NCI-H146 treated with DMSO at 0.1 percent for 48 hours (cell line): Measurements from ENCODE around the gene FBXW2.

Experiments used
- DNase-seq: peaks from one replicate; lab custom pipeline; 2025; ENCODE audit not compliant: unreplicated experiment; lab: John Stamatoyannopoulos, UW

The FBXW2 gene

GRCh38 chr9:120745278-120745677 is 47.9 kb downstream of the FBXW2 start:
- no peak for DNase-seq

GRCh38 chr9:120742951-120743416 is 50.2 kb downstream of the FBXW2 start:
- peak; percentile 8 for DNase-seq

- no peak for DNase-seq
These were observed 51.5 kb downstream of the FBXW2 start for GRCh38 chr9:120741701-120742100.

GRCh38 chr9:120741191-120741590 is 52.0 kb downstream of the FBXW2 start:
- DNase-seq: no peak

- no peak for DNase-seq
These were observed 53.1 kb downstream of the FBXW2 start for GRCh38 chr9:120740132-120740531.

GRCh38 chr9:120737416-120738165 is 55.6 kb downstream of the FBXW2 start:
- DNase-seq: no peak

GRCh38 chr9:120736881-120737280 is 56.3 kb downstream of the FBXW2 start:
- no peak for DNase-seq

GRCh38 chr9:120735415-120736126 is 57.6 kb downstream of the FBXW2 start:
- DNase-seq: no peak

- DNase-seq: no peak
These were observed 58.4 kb downstream of the FBXW2 start for GRCh38 chr9:120734607-120735410.

- DNase-seq: no peak
These were observed 60.0 kb downstream of the FBXW2 start for GRCh38 chr9:120733190-120733589.

- DNase-seq: no peak
These were observed 62.3 kb downstream of the FBXW2 start for GRCh38 chr9:120730654-120731514.

- no peak for DNase-seq
These were observed 63.4 kb downstream of the FBXW2 start for GRCh38 chr9:120729791-120730241.

- DNase-seq: no peak
These were observed 66.7 kb downstream of the FBXW2 start for GRCh38 chr9:120726484-120726883.

GRCh38 chr9:120725907-120726306 is 67.3 kb downstream of the FBXW2 start:
- no peak for DNase-seq

- DNase-seq: no peak
These were observed 68.3 kb downstream of the FBXW2 start for GRCh38 chr9:120724757-120725400.

GRCh38 chr9:120723565-120723964 is 69.7 kb downstream of the FBXW2 start:
- no peak for DNase-seq

GRCh38 chr9:120720404-120720803 is 72.8 kb downstream of the FBXW2 start:
- no peak for DNase-seq

GRCh38 chr9:120718316-120718715 is 74.9 kb downstream of the FBXW2 start:
- no peak for DNase-seq

- DNase-seq: no peak
These were observed 76.0 kb downstream of the FBXW2 start for GRCh38 chr9:120717176-120717575.

- DNase-seq: no peak
These were observed 76.7 kb downstream of the FBXW2 start for GRCh38 chr9:120716483-120716882.
